Thoracic aorta (tissue), 2 donors: ENCODE results near the gene SLC25A11. TPM values are rescaled to one million over a fixed set of nuclear protein-coding genes. Genes with fewer than 3 reads are reported as not detected.

Experiments
- ATAC-seq: fragments of 150-250 bp; one replicate; pipeline ENCODE4 v1.8.0; 2017; ENCODE audit warnings: low read depth; ENCODE audit not compliant: insufficient number of reproducible peaks, low FRiP score
- DNase-seq: peaks from one replicate; pipeline ENCODE4 v3.0.0-alpha.2; 2020; ENCODE audit warnings: low spot score
- H3K27ac ChIP-seq, 2 donors: fragments of 200-600 bp; sonication (generic); 1 replicate in 1 of 2; 2 replicates in 1 of 2; pipeline ENCODE4 v1.5.1; 2016; ENCODE audit warnings: mild to moderate bottlenecking in 2 of 2, moderate library complexity in 2 of 2
- H3K27me3 ChIP-seq: fragments of 200-600 bp; sonication (generic); replicated peaks from 2 replicates; pipeline ENCODE4 v1.6.0; 2016; ENCODE audit warnings: mild to moderate bottlenecking; ENCODE audit not compliant: insufficient read depth
- H3K36me3 ChIP-seq: fragments of 200-600 bp; sonication (generic); one replicate; pipeline ENCODE4 v1.5.1; 2016
- H3K4me1 ChIP-seq, 2 donors: fragments of 200-600 bp; sonication (generic); 1 replicate in 1 of 2; 2 replicates in 1 of 2; pipeline versions ENCODE4 v1.5.1 to v1.6.0; 2016; ENCODE audit warnings: low read depth in 2 of 2, mild to moderate bottlenecking in 1 of 2; ENCODE audit not compliant: control insufficient read depth in 1 of 2
- H3K4me3 ChIP-seq: fragments of 200-600 bp; sonication (generic); 2 replicates; pipeline ENCODE4 v1.5.1; 2016; ENCODE audit warnings: mild to moderate bottlenecking
- H3K9me3 ChIP-seq: fragments of 200-600 bp; sonication (generic); 2 replicates; pipeline ENCODE4 v1.5.1; 2016
- total RNA-seq, 2 donors: library from RNA; depleted of rRNA; stranded (reverse); fragments of >200 nt; gene quantifications; one replicate each; pipeline versions ENCODE4 v1.1.0 to v1.2.3, GENCODE V29; 2016
- TF ChIP-seq, protein P1 (sequence below): fragments of 200-600 bp; sonication (generic); IDR thresholded peaks from one replicate; pipeline ENCODE4 v1.5.1; 2019; ENCODE audit warnings: antibody characterized with exemption

SLC25A11 gene
- total RNA-seq, 2 donors from 2014 or later = 27.0 to 39.7 TPM

DNA sequence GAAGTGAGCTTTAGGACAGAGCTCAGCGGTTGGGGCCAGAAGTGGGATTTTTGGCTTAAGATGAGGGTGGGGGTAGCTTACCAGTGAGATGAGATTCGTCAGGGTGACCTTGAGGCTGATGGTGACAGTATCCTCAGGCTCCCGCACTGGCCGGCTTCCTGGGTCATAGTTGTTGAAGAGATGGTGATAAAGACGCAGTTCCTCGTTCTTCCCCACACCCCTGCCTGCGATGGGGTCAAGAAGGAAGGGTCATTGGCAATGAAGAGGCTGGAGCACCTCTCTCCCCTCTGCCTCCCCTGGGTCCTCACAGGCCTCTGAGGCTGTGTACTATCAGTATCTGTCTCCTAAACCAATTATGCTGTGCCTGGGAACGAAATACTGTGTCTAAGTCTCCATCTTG lies 37.3 kb downstream of the SLC25A11 start:
- peaks cover 0 to 16% of the 10 kb centered on the region in 2 donors for H3K4me1 ChIP-seq
- H3K36me3 ChIP-seq = no peaks in the 10 kb centered on the region
- no peaks in the 10 kb centered on the region for H3K27me3 ChIP-seq
- H3K27ac ChIP-seq = no peak overlapping the region
- TF ChIP-seq, protein P1, sequence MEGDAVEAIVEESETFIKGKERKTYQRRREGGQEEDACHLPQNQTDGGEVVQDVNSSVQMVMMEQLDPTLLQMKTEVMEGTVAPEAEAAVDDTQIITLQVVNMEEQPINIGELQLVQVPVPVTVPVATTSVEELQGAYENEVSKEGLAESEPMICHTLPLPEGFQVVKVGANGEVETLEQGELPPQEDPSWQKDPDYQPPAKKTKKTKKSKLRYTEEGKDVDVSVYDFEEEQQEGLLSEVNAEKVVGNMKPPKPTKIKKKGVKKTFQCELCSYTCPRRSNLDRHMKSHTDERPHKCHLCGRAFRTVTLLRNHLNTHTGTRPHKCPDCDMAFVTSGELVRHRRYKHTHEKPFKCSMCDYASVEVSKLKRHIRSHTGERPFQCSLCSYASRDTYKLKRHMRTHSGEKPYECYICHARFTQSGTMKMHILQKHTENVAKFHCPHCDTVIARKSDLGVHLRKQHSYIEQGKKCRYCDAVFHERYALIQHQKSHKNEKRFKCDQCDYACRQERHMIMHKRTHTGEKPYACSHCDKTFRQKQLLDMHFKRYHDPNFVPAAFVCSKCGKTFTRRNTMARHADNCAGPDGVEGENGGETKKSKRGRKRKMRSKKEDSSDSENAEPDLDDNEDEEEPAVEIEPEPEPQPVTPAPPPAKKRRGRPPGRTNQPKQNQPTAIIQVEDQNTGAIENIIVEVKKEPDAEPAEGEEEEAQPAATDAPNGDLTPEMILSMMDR = no peak
- no peak overlapping the region for H3K4me3 ChIP-seq
- H3K9me3 ChIP-seq = no peaks in the 10 kb centered on the region
- DNase-seq (no peak), ATAC-seq (no peak)

DNA sequence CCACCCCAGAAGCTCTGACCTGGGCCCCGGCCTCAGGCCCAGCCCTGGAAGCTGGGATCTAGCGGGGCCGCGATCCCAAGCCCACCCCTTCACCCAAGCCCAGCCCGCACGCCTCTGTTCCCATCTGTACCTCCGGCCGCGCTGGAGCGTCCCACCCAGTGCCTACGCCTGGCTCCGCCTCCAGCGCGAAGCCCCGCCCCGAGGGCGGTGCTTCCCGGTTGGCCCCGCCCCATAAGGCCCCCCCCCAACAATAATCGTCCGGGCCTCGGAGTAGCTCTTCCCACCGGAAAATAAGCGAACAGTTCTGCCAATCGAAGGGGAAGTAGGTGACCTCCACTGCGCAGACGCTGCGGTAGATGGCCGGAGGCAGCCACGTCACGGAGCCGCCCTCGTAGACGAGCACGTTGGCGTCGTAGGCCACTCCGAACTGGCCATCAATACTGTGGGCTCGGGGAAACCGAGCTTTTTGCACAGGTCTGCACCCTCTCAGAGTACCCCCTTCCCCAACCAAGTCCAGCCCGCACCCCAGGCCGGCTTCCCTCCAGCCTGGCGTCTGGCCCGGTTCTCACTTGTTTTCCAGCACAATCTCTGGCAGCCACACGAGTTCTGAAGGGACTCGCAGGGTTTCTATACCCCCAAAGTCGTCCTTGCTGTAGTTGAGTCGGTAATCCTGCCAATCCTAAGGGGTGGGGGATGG lies 38.0 kb downstream of the SLC25A11 start:
- ATAC-seq = no peak
- no peaks in the 10 kb centered on the region for H3K36me3 ChIP-seq
- TF ChIP-seq, protein P1 = no peak
- H3K4me3 ChIP-seq = no peak overlapping the region
- H3K27ac ChIP-seq = no peak overlapping the region
- no peaks in the 10 kb centered on the region for H3K27me3 ChIP-seq
- H3K9me3 ChIP-seq = no peaks in the 10 kb centered on the region
- no peak for DNase-seq
- peaks cover 0 to 16% of the 10 kb centered on the region in 2 donors for H3K4me1 ChIP-seq

DNA sequence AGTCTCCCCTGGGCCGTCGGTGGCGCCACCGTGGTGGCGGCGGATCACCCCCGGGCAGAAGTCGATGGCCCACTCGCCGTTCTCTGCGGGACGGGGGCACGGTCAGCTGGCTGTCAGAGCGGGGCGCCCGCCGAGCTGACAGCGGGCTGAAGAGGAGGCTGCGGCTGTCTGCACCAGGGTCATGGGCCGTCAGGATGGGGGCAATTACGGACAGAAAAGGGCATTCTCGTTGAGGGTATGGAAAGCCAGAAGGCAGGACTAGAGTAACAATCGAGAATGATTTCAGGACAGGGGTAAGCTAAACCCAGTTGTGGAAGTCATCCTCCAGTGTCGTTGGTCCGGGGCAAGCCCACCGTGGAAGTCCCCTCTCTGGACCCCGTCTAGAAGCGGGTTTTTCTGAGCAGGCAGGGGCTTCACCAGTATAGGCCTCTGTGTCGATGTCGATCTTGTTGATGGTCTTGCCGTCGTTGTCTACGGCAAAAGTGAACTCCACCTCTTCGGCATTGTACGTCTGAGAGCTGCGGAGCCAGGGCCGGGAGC lies 38.7 kb downstream of the SLC25A11 start:
- Histone ChIP-seq H3K27me3 (no peaks in the 10 kb centered on the region), H3K27ac (no peak overlapping the region), H3K36me3 (peaks cover 6% of the 10 kb centered on the region), H3K4me3 (peak overlapping the region; percentile 74), H3K4me1 (peaks cover 0 to 16% of the 10 kb centered on the region in 2 donors), H3K9me3 (no peaks in the 10 kb centered on the region)
- TF ChIP-seq, protein P1 = no peak
- ATAC-seq (no peak), DNase-seq (no peak)

DNA sequence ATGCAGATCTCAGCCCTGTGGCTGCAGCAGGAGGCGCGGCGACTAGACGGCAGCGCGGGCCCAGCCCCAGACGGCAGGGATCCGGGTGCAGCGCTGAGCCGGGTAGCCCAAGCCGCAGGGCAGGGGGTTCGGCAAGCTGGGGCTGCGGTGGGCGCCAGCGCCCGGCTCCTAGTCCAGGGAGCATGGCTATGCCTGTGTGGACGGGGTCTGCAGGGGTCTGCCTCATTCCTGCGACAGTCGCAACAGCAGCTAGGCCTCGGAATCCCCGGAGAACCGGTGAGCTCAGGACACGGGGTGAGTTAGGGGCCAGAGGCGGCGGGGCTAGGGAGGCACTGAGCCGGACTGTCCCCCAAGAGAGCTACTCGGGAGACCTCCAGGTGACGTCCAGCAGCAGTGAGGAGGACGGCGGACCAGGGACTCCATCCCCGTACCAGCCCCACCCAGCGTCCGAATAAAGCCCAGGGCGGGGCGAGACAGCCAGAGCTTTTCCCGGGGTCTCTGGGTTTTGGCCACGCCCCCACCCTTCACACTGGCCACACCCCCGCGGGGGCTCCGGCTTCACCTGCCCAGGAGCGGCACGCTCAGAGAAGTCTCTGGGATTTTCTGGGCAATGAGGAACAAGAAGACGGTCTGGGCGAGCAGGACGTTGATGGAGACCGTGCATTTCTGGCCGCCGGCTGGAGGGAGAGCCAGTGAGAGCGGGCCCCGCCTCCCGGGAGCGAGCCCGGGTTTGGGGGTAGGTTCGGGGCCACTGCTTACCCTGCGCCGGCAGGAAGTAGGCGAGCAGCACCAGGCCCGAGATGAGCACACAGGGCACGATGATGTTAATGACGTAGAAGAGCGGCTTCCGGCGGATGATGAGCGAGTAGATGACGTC lies 39.4 kb downstream of the SLC25A11 start:
- Histone ChIP-seq H3K4me1 (peaks cover 0 to 16% of the 10 kb centered on the region in 2 donors), H3K27ac (no peak overlapping the region), H3K36me3 (peaks cover 9% of the 10 kb centered on the region), H3K27me3 (no peaks in the 10 kb centered on the region), H3K4me3 (peak overlapping the region; percentile 74), H3K9me3 (no peaks in the 10 kb centered on the region)
- ATAC-seq (no peak), DNase-seq (no peak)
- TF ChIP-seq, protein P1 = no peak
